HAP-1 (cell line): ENCODE data around the gene UNC13C.

Experiments
- DNase-seq, 2 experiments: peaks; one replicate each; pipeline ENCODE4 v3.0.0-alpha.2; 2016 to 2020; ENCODE audit warnings: low spot score in 2 of 2
- H3K27me3 ChIP-seq: fragments of 250-450 bp; sonication (Bioruptor Pico); 2 replicates; pipeline ENCODE4 v1.5.1; 2020; ENCODE audit warnings: low read depth, mild to moderate bottlenecking, moderate library complexity
- H3K36me3 ChIP-seq: fragments of 250-450 bp; sonication (Bioruptor Pico); replicated peaks from 2 replicates; pipeline ENCODE4 v1.5.1; 2020; ENCODE audit warnings: mild to moderate bottlenecking
- H3K4me1 ChIP-seq: fragments of 250-450 bp; sonication (Bioruptor Pico); 2 replicates; pipeline ENCODE4 v1.5.1; 2020; ENCODE audit warnings: mild to moderate bottlenecking
- H3K4me3 ChIP-seq: fragments of 250-450 bp; sonication (Bioruptor Pico); 2 replicates; pipeline ENCODE4 v1.5.1; 2020; ENCODE audit warnings: mild to moderate bottlenecking, moderate library complexity
- H3K9me3 ChIP-seq: fragments of 250-450 bp; sonication (Bioruptor Pico); 2 replicates; pipeline ENCODE4 v1.5.1; 2020; ENCODE audit warnings: mild to moderate bottlenecking, moderate library complexity
- in situ Hi-C: fragments of 300-500 bp; cut with MboI; formaldehyde crosslinking; loops from 3 replicates; pipeline ENCODE4 v1.14.3; 2020; ENCODE audit warnings: low sequenced_read_pairs, inconsistent platforms, mixed read lengths

UNC13C gene

DNA sequence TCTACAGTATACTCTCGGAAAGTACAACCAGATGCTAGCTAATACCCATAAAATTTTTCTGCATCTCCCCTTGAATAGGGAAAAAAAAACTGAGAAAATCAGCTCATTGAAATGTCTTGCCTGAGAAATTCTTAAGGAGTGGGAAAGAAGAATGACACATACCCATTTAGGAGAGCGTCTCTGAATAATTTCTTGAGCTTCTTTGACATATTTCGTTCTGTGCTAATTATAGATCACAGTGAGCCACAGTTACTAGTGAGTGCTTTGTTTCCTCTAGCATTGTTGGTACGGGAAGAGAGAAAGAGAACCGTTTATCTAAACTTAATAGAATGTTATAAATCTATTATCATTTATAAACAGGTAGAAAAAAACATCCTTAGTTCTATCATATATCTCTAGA lies 588.4 kb downstream of the UNC13C start:
- H3K4me3 ChIP-seq, result no peak overlapping the region
- H3K4me1 ChIP-seq, result peaks cover 6% of the 10 kb centered on the region; the same call in 1 of the 2 replicates
- no peaks in the 10 kb centered on the region for H3K9me3 ChIP-seq
- no peak for DNase-seq
- H3K36me3 ChIP-seq, result no peaks in the 10 kb centered on the region
- in situ Hi-C loops, result no loop called here
- no peaks in the 10 kb centered on the region for H3K27me3 ChIP-seq

DNA sequence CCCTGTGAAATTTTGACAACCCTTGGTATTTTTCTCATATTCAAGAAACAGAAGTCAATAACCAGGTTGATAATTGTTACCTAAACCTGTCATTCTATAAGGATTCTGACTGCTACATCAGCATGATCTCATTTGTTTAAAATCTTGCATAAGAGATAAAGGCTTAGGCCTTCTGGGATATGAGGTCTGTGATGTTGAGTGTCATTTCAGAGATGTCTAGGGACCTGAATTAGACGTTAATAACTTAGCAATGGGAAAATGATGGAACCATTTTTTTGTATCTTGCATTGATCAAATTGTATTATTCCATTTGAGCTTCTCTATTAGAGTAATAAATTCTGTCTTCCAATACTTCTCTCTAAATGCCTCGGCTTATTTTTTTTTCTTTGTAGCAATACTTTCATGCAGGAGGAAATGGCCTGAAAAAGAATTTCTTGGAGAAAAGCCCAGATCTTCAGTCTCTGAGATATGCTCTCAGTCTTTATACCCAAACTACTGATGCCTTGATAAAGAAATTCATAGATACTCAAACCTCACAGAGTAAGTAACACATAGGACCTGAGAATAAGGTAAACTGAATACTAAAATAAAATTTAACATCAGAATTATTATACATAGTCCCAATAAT lies 589.3 kb downstream of the UNC13C start:
- Histone ChIP-seq H3K27me3 (no peaks in the 10 kb centered on the region), H3K36me3 (no peaks in the 10 kb centered on the region), H3K4me1 (peaks cover 6% of the 10 kb centered on the region; the same call in 1 of the 2 replicates), H3K9me3 (no peaks in the 10 kb centered on the region), H3K4me3 (no peak overlapping the region)
- in situ Hi-C loops, result no loop called here
- DNase-seq, result no peak

DNA sequence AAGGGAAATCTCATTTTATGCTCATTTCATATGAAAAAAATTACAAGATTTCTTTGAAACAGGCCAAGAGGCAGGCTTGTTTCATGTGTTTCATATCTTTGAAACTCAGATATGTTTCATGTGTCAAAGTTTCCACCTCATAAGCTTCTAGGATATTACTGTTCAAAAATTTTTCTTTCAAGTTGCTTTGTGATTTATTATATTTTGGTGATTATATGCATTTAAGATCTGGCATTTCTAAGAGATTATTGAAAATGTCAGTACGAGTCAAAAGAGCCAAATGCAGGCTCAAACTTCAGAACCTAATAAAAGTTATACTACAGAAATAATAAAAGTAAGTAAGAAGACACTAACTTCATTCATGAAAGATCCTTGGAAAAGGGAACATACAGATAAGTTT lies 590.1 kb downstream of the UNC13C start:
- H3K36me3 ChIP-seq, result no peaks in the 10 kb centered on the region
- no peaks in the 10 kb centered on the region for H3K27me3 ChIP-seq
- no peak for DNase-seq
- no peaks in the 10 kb centered on the region for H3K9me3 ChIP-seq
- no peak overlapping the region for H3K4me3 ChIP-seq
- in situ Hi-C loops, result no loop called here
- H3K4me1 ChIP-seq, result peaks cover 6% of the 10 kb centered on the region; the same call in 1 of the 2 replicates

DNA sequence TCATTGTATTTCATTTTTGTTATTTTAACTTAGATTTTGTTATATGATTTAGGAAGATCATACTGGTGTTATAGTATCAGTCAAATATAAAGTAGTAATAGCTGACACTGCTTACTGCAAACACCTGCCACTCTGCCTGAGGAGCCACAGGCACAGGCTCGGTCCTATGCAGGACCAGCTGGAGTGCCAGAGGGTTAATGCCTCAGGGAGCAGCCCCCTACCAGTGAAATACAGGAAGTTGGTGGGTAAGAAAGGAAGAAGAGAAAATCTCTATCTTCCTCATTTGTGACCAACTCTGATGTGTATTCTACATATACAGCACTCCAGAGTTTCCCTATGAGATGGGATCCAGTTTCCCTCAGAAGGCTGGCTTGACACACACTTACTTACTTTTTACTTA lies 593.3 kb downstream of the UNC13C start:
- in situ Hi-C loops, result no loop called here
- DNase-seq, result no peak
- H3K9me3 ChIP-seq, result no peaks in the 10 kb centered on the region
- no peaks in the 10 kb centered on the region for H3K36me3 ChIP-seq
- H3K4me1 ChIP-seq, result no peaks in the 10 kb centered on the region
- H3K4me3 ChIP-seq, result no peak overlapping the region
- H3K27me3 ChIP-seq, result no peaks in the 10 kb centered on the region

DNA sequence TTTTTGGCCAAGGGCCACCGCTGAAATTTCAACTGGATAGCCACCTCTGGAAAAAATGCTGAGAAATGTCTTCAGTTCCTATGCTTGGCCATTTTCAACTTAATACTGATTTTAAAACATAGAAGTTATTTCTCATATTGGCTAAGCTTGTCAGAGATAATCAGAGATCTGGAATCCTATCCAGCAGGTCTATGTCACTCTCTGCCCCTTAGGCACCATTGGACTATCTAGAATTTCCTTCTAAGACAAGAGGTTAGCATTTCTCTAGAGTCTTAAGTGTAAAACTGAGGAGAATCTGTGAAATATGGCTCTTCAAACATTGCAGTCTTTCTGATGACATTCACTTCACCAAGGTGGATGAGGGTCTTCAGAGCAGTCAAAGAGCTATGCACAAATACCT lies 597.3 kb downstream of the UNC13C start:
- H3K27me3 ChIP-seq, result no peaks in the 10 kb centered on the region
- peaks cover 4% of the 10 kb centered on the region; the same call in 1 of the 2 replicates for H3K4me1 ChIP-seq
- no peak for DNase-seq
- no peaks in the 10 kb centered on the region for H3K36me3 ChIP-seq
- in situ Hi-C loops, result no loop called here
- H3K4me3 ChIP-seq, result no peak overlapping the region
- H3K9me3 ChIP-seq, result no peaks in the 10 kb centered on the region

DNA sequence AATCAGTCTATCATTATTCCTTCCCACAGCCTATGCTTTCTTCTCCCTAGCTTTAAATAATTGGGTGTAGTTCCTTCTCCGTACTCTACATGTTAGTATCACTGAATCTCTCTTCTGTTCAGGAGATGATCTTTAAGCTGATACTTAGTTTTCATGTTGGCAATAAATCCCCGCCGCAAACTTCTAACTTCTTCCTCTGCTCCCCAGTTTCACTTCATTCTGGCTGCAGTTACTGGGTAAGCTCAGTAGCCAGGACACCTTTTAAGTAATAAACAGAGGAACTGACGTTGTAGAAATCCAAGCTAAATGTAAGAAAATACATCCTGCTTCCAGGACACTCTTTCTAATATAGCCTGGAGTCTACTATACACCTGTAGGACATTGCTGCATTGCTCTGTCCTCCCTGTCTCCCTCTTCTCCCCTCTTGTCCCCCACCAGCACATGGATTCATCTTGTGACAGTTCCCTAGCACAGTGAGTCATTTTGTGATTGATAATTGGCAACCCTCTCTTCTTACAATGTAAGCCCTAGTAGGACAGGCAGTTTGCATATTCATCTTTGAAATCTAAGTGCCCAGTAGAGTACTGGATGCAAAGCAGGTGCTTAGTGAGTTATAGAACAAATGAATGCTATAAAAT lies 598.2 kb downstream of the UNC13C start:
- H3K27me3 ChIP-seq, result no peaks in the 10 kb centered on the region
- H3K4me3 ChIP-seq, result no peak overlapping the region
- peaks cover 4% of the 10 kb centered on the region; the same call in 1 of the 2 replicates for H3K4me1 ChIP-seq
- DNase-seq, result no peak
- in situ Hi-C loops, result no loop called here
- H3K36me3 ChIP-seq, result no peaks in the 10 kb centered on the region
- no peaks in the 10 kb centered on the region for H3K9me3 ChIP-seq

DNA sequence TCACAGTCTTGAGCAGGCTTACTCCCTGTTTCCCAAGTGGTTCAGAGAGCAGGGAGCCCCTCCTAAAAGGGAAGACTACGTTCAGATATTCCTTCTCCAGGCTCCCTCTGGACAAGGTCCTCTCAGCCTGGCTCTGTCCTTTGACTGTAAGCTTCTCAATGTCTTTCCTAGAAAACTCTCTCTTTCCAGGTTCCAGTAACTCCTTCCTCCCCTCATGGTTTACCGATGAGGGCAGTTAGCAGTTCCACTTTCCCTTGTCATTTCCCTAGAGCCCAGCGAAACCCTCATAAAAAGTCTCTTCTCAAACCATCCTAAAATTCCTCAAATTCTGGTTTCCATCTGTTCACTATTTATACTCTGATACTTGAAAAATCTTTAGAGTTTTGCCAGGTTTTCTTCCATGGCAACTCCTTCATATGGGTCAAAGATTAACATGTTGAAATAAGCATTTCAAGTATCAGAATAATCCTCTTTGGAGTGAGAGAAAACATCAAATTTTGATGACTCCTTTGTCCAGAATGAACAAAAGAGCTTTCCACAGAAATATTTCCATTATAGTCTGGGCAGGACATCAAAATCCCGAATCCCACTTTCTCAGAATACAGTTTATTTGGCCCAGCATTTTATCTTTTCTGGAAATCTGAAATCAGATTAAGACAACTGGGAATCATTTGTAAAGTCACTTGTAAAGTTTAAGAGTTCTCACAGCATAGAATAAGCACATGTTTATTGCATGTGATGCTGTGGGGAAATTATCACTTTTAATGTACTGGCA lies 599.4 kb downstream of the UNC13C start:
- Histone ChIP-seq H3K9me3 (no peaks in the 10 kb centered on the region), H3K4me1 (peaks cover 4% of the 10 kb centered on the region; the same call in 1 of the 2 replicates), H3K4me3 (no peak overlapping the region), H3K27me3 (no peaks in the 10 kb centered on the region), H3K36me3 (no peaks in the 10 kb centered on the region)
- DNase-seq, result peak in 1 of 2 experiments; percentile 10
- in situ Hi-C loops, result no loop called here

DNA sequence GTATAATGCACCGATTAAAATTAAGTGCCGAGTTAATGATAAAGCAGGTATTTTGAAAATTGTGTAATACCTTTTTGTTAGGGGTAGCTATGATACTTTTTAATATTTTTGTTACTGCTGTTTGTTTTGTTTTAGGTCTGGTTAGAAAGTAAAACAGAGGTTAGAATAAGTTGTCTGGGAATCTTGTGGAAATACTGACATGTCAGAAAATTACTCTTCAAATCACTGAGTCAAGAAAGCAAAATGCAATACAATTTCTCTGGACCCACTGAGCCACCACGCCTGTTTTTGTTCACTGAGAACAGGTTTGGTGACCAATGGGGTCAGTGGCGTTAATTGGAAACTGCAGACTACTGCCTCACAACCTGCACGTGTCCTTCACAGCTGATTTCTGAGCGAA lies 601.6 kb downstream of the UNC13C start:
- no peaks in the 10 kb centered on the region for H3K27me3 ChIP-seq
- H3K9me3 ChIP-seq, result no peaks in the 10 kb centered on the region
- H3K36me3 ChIP-seq, result no peaks in the 10 kb centered on the region
- H3K4me1 ChIP-seq, result peaks cover 4% of the 10 kb centered on the region; the same call in 1 of the 2 replicates
- no peak overlapping the region for H3K4me3 ChIP-seq
- in situ Hi-C loops, result no loop called here
- no peak for DNase-seq

DNA sequence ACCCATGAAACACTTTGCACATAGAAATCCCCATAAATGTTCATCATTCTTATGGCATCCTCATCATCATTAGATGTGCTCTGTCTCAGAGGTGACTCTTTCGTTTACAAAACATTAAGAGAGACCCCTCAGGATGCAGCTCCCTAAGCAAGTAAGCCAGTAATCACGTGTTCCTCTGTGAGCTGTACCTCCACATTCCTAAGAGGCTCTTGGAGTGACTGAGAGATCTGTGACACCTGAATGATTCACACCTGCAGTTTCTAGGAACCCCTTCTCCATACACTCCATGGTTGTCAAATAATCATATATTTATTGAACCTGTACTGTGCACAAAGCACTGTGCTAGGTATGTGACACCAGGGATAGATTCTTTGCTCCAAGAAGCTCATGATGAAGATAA lies 602.4 kb downstream of the UNC13C start:
- in situ Hi-C loops, result no loop called here
- Histone ChIP-seq H3K4me3 (no peak overlapping the region), H3K9me3 (no peaks in the 10 kb centered on the region), H3K36me3 (no peaks in the 10 kb centered on the region), H3K4me1 (peaks cover 4% of the 10 kb centered on the region; the same call in 1 of the 2 replicates), H3K27me3 (no peaks in the 10 kb centered on the region)
- DNase-seq, result no peak

DNA sequence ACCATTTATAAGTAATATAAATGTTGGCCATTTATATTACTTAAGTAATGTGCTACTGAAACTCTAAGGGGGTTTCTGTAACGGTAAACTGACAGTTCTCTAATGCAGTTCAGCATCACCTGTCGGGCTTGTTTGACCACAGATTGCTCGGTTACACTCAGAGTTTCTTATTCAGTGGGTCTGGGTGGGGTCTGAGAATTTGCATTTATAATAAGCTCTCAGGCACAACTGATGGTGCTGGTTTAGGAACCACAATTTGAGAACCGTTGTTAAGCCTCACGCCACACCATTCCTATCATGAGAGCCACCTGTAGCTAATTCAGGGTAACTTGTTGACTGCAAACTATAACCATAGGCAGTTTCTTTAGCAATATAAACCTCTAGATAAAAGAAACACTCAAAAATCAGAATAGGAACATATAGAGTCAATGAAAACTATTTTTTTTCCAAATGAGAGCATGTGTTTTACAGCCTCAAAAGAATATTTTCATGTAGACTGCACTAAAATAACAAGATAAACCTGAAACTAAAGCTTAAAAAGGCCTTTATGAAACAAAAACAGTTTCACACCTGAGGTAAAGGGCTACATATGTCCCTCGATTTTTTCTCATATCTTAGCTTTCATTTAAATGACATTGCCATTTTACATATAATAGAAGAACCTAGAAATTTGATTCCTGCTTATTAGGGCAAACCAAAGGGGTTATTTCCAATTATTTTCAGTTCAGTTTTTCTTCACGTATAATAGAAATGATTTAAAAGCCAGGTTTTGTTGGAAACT lies 604.8 kb downstream of the UNC13C start:
- Histone ChIP-seq H3K27me3 (no peaks in the 10 kb centered on the region), H3K4me1 (no peaks in the 10 kb centered on the region), H3K4me3 (no peak overlapping the region), H3K9me3 (no peaks in the 10 kb centered on the region), H3K36me3 (no peaks in the 10 kb centered on the region)
- no peak for DNase-seq
- in situ Hi-C loops, result no loop called here

DNA sequence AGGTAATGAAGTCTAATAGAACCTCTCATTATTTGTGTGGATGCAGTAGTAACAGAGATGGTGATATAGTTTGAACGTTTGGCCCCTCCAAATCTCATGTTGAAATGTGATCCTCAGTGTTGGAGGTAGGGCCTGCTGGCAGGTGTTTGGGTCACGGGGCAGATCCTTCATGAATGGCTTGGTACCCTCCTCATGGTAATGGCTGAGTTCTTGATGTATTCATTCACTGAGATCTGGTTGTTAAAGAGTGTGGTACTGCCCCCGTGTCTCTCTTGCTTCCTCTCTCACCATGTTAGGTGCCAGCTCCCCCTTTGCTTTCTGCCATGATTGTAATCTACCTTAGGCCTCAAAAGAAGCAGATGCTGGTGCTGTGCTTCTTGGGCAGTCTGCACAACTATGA lies 606.8 kb downstream of the UNC13C start:
- Histone ChIP-seq H3K27me3 (no peaks in the 10 kb centered on the region), H3K4me1 (no peaks in the 10 kb centered on the region), H3K4me3 (no peak overlapping the region), H3K9me3 (no peaks in the 10 kb centered on the region), H3K36me3 (no peaks in the 10 kb centered on the region)
- DNase-seq, result no peak
- in situ Hi-C loops, result no loop called here

DNA sequence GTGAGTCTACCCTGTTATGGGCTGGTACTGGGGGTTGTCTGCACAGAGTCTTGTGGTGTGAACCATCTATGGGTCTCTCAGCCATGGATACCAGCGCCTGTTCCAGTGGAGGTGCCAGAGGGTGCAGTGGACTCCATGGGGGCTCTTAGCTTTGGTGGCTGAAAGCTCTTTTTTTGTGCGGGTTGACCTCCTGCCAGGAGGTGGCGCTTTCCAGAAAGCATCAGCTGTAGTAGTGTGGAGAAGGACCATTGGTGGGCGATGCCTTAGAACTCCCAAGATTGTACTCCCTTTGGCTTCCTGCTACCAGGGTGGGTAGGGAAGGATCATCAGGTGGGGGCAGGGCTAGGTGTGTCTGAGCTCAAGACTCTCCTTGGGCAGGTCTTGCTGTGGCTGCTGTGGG lies 615.9 kb downstream of the UNC13C start:
- in situ Hi-C loops, result no loop called here
- no peaks in the 10 kb centered on the region for H3K9me3 ChIP-seq
- H3K4me1 ChIP-seq, result no peaks in the 10 kb centered on the region
- DNase-seq, result no peak
- H3K27me3 ChIP-seq, result no peaks in the 10 kb centered on the region
- no peaks in the 10 kb centered on the region for H3K36me3 ChIP-seq
- H3K4me3 ChIP-seq, result no peak overlapping the region

DNA sequence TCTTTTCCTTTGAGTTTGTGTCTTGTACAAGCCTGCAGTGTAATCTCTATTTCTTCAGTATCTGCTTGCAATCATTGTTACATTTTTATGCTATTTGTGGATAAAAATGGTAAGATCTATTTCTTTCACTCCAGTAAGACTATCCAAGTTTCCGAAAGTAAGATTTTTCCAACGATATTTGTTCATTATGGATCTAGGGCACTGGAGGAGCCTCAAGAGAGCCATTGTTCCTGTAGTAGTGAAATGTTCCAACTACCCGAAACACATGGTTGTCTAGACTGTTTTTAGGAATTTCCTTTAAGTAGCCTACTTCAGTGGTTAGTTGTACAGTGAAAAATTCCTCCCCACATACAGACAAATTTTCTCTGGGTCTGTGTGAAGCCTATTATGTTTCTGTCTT lies 621.1 kb downstream of the UNC13C start:
- Histone ChIP-seq H3K4me3 (no peak overlapping the region), H3K27me3 (no peaks in the 10 kb centered on the region), H3K9me3 (no peaks in the 10 kb centered on the region), H3K4me1 (no peaks in the 10 kb centered on the region), H3K36me3 (no peaks in the 10 kb centered on the region)
- no peak for DNase-seq
- in situ Hi-C loops, result no loop called here
